HG03565 (cell line): Measurements from ENCODE around the gene C13orf42.
"Not testable (repeated sequence)": the region's sequence is repeated elsewhere in the genome, so short reads cannot be mapped to it uniquely, and the experiment has no call there.

Source experiments
- ATAC-seq: cut with Tn5 transposase; IDR thresholded peaks from one replicate; pipeline ENCODE4 v1.9.1; 2021; ENCODE audit warnings: mild to moderate bottlenecking, moderate library complexity; ENCODE audit not compliant: unreplicated experiment

The C13orf42 gene

DNA sequence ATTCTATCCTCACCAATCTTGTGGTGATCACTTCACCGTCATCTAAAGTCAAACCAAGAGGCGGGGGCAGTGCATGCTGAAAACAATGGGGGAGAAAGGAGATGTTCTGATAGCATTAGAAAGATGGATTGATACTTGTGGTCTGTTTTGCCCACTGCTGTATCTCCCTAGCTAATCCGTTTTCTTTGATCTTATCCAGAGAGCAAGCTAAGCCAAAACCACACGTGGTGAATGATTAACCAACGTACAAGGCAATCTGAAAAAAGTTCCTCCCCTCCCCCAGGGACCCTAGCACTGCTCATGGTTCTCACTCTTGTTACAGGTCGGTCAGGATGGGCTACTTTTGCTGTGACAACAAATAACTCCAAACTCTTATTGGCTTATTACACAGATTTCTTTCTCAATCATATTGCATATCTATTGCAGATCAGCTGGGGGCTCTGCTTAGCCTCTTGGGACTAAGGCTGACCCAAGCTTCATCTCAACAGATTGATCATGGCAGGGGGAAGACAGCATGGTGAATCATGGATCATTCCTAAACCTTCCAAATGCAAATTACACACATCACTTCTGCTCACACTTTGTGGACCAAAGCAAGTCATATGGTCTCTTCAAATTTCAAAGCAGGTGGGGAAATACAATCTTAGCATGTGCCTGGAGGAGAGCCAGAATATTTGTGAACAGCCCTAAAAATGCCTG, 11.9 kb upstream of the C13orf42 start:
- no peak for ATAC-seq

DNA sequence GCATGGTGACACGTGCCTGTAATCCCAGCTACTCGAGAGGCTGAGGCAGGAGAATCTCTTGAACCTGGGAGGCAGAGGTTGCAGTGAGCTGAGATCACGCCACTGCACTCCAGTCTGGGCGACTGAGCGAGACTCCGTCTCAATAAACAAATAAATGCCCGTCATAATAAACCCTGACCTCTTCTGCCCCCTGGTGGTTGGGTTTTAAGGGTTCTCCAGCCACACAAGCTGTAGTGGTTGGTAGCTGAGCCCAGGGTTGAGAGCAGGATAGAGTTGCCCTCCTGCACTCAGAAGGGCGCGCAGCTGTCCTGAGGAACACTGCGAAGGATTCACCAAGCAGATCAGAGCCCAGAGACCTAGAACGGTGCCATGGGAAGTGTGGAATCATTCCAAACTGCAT, 9.8 kb upstream of the C13orf42 start:
- ATAC-seq: not testable (repeated sequence)

DNA sequence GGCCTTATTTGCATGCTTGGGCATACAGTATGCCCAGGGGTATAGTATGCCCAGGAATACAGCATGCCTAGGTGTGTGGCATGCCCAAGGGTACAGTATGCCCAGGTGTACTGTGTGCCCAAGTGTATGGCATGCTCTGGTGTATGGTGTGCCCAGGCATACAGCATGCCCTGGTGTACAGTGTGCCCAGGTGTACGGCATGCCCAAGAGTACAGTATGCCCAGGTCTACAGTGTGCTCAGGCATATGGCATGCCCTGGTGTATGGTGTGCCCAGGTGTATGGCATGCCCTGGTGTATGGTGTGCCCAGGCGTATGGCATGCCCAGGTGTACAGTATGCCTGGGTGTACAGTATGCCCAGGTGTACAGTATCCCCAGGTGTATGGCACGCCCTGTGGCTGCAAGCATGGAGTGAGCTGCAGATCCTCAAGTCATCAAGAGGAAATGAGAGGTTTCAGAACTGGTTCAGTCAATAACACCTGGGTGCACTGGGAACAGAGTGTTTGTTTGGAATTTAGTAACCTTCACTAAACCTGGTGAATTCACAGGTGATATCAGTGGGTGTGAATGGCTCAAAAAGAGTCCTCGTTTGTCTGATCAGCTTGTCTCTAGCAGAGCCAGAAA, 7.8 kb upstream of the C13orf42 start:
- no peak for ATAC-seq

DNA sequence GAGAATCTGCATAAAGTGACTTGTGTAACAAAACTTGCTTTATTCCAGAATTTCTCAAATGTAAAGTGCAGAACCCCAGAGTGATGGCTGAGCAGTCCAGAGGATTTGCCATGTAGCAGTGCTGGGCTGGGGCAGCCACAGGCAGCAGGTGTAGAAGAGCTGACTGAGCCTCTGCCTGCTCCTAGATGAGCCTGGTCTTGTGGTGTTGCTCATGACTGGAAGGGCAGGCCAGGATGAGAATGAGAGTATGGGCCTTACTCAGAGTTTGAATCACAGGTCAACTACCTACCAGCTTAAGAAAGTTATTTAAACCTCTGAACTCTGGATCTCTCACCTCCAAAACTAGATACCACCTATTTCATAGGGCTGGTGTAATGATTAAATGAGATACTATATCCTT, 2.9 kb upstream of the C13orf42 start:
- no peak for ATAC-seq

DNA sequence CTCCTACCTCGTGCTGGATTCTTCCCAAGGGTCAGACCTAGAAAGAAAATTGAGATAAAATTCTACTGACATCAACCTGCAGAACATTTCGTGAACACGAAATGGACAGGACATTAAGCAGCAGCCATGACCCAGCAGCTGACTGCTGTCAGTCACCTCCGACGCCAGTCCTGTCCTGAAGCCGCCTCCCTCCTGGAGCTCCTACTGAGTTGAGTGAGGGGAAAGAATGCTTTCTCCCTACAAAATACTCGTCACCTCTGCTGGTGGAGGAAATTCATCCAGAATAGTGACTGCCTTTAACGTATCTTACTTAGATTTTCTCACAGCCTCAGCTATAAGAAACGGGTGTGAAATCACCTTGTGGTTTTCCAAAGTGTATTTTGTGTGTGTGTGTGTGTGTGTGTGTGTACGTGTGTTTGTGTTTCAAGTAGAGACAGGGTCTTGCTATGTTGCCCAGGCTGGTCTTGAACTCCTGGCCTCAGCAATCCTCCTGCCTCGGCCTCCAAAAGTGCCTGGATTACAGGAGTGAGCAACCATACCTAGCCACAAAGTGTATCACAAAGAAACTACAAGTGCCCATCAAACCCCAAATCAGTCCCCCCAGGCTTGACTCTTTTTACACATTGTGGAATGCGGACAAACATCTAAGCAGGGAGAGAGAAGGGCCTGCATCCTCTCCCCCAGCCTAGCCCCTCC, 2.3 kb upstream of the C13orf42 start:
- no peak for ATAC-seq

DNA sequence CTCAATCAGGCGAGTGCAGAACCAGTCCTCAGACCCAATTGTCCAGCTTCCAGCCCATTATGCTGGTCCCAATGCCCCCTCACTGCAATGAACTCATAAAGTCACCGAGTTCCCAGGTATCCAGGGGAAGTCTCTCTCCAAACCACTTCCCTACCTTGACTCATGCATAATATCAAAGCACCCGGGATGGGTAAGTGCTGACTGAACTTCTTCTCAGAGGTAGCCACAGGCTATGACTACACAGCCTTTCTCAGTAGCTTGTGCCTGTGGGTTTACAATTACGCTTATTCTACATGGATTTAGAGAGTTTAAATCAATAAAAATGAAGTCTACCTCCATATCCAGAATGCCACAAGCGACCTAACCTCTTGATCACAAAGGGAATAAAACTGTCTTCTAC, 1.7 kb upstream of the C13orf42 start:
- no peak for ATAC-seq

DNA sequence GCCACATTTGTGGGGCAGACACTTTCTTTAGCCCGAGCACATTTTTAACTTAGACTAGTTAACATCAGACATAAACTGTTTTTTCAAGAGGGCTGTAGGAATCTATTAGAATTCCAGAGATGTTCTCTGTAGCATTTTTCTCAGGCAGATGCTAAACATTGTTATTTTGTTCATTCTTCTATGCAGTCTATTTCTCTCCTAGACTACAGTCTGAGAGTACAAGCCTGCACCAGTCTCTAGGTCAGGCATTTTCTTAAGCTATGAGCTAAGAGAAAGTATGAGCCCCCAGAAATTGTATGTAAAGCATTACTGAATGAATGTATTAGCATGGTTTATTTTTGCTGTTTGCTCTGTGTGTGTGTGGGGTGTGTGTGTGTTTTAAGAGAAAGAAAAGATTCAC, 923 bp upstream of the C13orf42 start:
- ATAC-seq: no peak

DNA sequence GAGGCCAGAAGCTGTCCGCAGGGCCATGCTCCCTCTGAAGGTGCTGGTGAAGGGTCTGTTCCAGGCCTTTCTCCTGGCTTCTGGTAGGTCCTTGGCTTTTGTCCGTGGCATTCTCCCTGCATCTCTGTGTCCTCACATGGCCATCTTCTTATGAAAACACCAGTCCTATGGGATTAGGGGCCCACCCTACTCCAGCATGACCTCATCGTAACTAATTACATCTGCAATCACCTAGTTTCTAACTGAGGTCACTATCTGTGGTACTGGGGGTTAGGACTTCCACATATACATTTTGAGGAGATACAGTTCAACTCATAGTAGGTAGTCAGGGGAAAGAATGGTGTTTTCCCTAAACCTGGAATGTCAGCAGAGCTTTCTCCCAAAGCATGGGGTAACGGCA, 3.1 kb downstream of the C13orf42 start:
- no peak for ATAC-seq

DNA sequence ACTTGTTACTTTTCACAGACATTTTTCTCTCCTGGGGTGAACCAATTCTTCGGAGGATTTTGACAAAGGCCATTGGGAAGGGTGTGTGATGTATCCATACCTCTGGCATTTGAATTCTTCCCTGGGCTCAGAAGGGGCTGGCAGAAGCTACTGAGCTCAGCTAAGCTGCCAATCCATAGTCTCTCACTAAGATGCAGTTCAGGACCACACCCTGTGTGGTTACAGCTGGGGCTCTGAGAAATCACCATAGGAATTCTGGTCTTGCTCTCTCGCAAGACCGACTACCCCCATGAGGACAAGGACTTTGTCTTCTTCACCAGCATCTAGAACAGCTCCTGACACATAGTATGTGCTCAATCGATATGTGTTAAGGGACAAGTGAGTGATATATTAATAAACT, 6.0 kb downstream of the C13orf42 start:
- no peak for ATAC-seq

DNA sequence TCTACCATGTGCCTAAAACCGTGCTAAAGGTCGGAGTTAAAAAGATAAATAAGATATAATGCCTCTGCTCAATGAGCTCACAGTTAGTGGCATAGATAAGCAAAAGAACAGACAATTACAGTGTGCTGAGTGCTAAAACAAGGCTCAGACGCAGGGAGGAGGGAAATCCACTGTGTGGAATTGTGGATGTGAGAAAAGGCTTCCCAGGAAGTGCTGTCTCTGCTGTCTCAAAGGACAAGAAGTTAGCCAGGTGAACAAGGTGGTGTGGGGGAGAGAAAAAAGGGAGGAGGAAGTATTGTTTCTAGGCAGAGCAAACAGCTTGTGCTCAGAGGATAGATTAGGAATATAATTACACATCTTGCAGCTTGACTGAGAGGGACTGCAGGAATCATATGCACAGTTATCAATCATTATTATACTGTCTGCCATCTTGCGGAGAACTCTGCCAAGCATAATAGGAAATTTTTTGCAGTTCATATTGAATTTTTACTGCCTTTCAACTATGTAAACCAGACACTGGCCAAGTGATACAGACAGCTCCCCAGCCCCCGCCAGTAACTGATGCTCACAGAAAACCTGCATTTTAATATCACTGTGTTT, 9.3 kb downstream of the C13orf42 start:
- no peak for ATAC-seq

DNA sequence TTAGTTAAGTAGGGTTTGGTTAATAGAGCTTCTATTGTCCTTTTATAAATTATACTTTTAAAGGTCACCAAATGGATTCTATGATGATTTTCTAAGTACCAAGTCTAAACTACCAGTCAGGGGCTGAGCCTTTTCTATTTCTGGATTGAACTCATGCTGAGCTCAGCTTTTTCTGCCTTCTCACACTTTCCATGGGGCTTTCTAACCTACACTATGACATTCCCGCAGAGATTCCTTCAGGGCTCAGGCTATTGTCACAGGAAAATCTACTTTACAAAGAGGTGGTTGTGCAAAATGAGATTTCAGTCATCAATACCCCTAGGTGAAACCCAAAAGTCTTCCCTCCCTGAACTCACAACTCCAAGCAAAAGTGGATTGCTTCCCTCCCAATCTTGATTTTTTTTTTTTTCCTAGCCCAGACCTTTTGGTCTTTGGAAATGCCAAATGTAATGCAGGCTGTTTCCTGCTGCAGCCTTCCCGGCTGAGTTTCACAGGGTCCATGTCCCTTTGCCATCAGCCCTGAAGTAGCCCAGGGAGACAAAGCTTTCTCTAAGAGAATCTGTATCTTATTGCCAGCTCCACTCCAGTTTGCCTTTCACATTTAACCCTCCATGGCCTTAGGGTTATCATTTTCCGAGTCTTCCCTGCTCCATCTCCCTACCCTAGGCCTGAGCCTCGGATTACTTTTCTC, 13.6 kb downstream of the C13orf42 start:
- no peak for ATAC-seq

DNA sequence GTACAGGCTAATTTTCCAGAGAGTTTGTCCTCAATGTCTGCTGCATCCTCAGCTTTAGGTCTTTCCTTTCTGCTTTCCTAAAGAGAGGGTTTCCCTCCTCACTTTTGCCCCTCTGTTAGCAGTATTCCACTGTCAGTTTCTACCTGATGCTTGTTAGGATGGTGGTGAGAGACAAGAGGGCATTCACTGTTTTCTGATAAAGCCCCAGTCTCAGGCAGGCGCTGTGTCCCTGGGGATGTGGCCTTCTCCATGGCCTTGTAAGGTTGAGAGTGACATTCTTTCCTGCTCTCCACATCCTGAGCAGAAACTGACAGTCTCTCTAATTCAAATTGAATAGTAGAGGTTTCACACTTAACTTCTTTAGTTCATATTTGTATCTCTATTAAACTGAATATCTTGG, 14.9 kb downstream of the C13orf42 start:
- no peak for ATAC-seq

DNA sequence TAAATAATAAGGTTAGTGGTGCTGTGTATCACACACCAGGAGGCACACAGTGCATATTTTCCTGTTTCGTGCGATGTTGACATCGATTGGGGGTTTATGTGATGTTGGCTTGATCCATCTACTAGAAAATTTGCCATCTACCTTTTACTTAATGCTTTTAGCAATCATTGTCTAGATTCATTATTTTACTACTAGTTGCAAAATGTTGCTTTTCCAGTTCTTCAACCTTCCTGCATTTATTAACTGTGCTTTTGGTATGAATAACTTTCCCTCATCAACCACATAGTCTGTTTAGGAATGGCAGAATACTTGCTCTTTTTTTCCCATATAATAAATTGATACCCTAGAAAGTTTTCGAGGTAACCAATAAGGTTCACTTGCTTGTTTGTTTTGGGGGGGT, 17.5 kb downstream of the C13orf42 start:
- no peak for ATAC-seq

DNA sequence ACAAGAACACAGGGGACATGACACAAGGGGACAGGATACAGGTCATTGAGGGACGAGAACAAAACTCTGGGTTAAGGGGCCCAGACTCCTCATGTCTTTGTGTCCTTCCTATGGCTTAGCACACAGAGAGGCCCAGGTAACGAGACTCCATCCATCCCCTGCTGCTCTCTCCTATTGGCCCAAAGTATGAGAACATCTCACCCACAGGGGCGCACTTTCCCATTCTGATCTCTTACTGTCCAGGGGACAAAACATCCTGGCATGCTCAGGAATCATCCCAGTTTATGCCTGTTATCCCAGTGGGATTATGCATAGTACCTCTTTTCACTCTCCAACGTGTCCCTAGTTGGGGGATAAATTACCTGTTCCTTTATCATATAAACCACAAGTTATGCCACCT, 19.2 kb downstream of the C13orf42 start:
- ATAC-seq: no peak

DNA sequence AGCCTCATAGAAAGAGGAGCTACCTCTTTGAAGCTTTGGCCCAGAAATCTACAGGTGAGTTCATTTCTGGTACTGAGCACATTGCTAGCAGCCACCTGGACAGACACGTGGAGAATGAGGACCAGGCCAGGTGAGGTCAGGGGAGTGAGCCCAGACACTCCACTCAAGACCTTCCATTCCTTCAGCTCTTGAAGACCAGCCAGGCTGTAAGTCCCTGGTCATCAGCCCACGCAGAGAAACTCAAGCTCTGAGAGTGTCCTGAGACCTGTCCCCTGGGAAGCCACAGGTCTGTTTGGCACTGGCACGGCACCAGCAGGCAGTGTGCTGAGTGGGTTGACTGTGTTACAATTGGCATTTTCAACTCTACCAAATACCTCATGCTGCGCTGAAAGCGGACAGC, 27.4 kb downstream of the C13orf42 start:
- ATAC-seq: no peak

DNA sequence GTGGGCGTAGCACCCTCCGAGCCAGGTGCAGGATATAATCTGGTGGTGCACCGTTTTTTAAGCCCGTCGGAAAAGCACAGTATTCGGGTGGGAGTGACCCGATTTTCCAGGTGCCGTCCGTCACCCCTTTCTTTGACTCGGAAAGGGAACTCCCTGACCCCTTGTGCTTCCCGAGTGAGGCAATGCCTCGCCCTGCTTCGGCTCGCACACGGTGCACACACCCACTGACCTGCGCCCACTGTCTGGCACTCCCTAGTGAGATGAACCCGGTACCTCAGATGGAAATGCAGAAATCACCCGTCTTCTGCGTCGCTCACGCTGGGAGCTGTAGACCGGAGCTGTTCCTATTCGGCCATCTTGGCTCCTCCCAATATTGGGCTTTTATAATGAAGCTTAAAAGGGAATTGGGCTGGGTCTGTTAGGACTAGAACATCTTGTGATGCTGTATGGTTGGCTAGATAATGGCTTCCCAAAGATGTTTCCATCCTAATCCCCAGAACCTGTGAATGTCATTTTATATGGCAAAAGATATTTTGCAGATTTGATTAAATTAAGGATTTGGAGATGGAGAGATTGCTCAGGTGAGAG, 30.5 kb downstream of the C13orf42 start:
- not testable (repeated sequence) for ATAC-seq

DNA sequence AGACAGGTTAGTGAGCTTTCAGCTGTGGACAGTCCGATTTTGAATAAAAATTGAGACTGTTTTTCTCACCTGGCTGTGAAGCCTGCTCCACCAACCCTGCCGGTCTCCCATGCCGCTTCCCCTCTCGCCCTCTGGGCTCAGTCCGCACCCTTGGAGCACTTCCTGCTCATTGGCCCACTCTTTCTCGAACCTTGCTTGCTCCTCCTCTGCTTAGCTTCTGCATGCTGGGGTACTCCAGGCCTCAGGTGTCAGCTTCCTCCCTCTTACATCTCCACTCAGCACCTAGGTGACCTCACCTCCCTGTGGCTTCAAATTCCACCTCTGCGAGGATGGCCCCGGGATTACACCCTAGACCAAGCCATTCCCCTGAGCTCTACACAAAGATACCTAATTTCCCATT, 39.6 kb downstream of the C13orf42 start:
- ATAC-seq: no peak

DNA sequence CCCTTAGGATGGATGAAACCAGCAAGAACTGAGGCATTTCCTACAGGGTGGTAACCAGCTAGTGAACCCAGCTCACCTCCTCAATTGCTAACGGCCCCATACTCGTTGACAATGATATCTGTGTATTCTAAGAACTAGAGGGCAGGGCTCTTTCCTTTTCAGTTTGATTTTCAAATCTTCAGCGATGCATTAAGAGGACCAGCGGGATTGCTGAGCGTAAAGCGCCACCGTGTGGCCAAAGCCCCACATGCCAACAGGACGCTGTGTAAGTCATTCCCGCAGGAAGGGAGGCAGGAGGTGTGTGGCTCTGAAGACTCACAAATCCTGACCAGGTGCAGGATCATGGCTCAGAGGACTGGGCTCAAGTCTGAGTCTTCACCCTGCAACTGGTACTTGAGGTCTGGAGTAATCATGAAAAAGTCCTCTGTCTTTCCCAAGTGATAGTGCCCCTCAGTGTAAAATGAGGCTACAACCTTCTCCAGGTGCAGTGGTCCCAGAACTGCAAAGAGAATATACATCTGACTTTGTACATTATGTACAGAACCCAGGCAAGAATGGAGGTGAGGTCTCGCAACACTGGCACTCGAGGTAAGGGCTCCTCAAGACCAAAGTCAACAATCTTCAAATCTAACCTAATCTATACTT, 40.9 kb downstream of the C13orf42 start:
- ATAC-seq: peak; percentile 66

DNA sequence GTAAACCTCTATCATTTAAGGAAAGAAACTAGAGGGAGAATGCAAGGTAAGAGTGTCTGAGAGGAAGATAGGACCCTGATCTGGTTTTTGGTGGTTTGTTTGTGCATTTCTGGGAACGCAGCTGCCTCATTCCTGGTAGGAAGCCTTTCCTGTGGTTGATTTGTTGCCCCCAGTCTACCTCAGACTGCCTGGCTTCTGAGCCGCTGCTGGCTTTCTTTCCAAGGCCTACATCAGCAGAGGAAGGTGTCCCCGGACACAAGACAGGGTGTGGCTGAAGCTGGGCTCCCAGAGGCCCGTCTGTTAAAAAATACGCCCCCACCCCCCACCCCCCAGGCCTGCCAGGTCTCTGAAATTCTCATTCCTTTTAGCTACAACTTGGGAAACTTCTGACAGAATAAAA, 42.6 kb downstream of the C13orf42 start:
- ATAC-seq: no peak

DNA sequence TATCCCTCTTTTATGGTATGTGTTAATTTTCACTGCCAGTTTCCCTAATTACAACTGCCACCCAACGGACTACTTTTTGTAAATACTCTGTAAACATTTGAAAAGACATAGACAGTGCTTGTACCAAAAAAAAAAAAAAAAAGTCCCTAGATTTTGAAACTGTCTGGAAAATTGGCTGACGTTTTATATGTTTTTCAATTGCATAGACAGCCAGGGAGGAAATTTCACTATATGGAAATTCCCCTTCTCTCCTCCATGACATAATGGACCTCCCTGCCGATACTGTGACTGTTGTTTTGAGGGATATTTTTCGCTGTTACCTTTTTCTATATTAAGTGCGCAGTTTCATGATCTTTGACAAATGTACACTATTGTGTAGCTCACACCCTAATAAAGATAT, 43.4 kb downstream of the C13orf42 start:
- ATAC-seq: no peak
